HCT116 (cell line): ENCODE data around the gene CCDC137. TPM values are rescaled to one million over a fixed set of nuclear protein-coding genes. Genes with fewer than 3 reads are reported as not detected.
A peak's percentile ranks its signal among the peaks of the same experiment; 100 is the strongest.

Source experiments
- ATAC-seq: fragments of 200-7000 bp; cut with Tn5 transposase; 2 replicates; pipeline ENCODE4 v1.9.1; 2020; ENCODE audit warnings: mild to moderate bottlenecking, moderate library complexity
- BruUV-seq: library from RNA; stranded (reverse); fragments of 400-500 nt; replicated peaks from 2 replicates; lab custom pipeline; 2021; lab: Mats Ljungman, UMichigan
- CTCF ChIA-PET: fragments of 300-600 bp; sonication (Branson Sonifier 250); formaldehyde crosslinking; loops from one replicate; lab custom pipeline; 2021; ENCODE audit warnings: antibody characterized with exemption; lab: Charles Lee
- POLR2A ChIA-PET: fragments of 300-600, 350-600 bp; sonication (Branson Sonifier 250); formaldehyde crosslinking; loops from one replicate; lab custom pipeline; 2021; ENCODE audit warnings: antibody characterized with exemption; lab: Charles Lee
- RAD21 ChIA-PET, 2 experiments: fragments of 300-600 bp; sonication (Branson Sonifier 250); formaldehyde crosslinking; loops; one replicate each; lab custom pipeline; 2023; ENCODE audit warnings: low total read pairs in 2 of 2; ENCODE audit not compliant: uncharacterized antibody in 2 of 2, unreplicated experiment in 2 of 2, low non-redundant PET in 1 of 2; lab: Charles Lee
- DNase-seq: peaks from one replicate; pipeline ENCODE4 v3.0.0-alpha.2; 2010; ENCODE audit warnings: low read depth, low spot score
- H2AFZ ChIP-seq: fragments of 200-600 bp; shearing (Covaris generic), sonication (generic); 2 replicates; pipeline ENCODE4 v1.6.1; 2017; ENCODE audit warnings: low read depth, mixed run types, mixed read lengths, antibody characterized with exemption, low read length; ENCODE audit not compliant: poor library complexity, severe bottlenecking
- H3K27ac ChIP-seq: 2 replicates; pipeline ENCODE4 v1.5.1; 2012; ENCODE audit warnings: low read depth, low read length
- H3K27me3 ChIP-seq: fragments of 200-600 bp; sonication (generic); 2 replicates; pipeline ENCODE4 v1.6.1; 2016; ENCODE audit warnings: mixed run types, low read length, mixed read lengths; ENCODE audit not compliant: insufficient read depth
- H3K36me3 ChIP-seq, 2 experiments: fragments of 200-500 bp in 1 of 2; fragments of 200-600 bp in 1 of 2; sonication (Bioruptor generic) in 1 of 2; sonication (generic) in 1 of 2; 2 replicates each; pipeline versions ENCODE4 v1.5.1 to v1.6.1; 2014 to 2016; ENCODE audit warnings: low read length in 2 of 2, inconsistent platforms in 1 of 2, mixed read lengths in 1 of 2, mixed run types in 1 of 2; ENCODE audit not compliant: insufficient read depth in 2 of 2, control insufficient read depth in 1 of 2
- H3K4me1 ChIP-seq, 2 experiments: fragments of 200-600 bp in 1 of 2; sonication (generic) in 1 of 2; 2 replicates each; pipeline versions ENCODE4 v1.5.1 to v1.6.1; 2012 to 2017; ENCODE audit warnings: low read length in 2 of 2, inconsistent platforms in 1 of 2, mild to moderate bottlenecking in 1 of 2, mixed read lengths in 1 of 2, mixed run types in 1 of 2, moderate library complexity in 1 of 2; ENCODE audit not compliant: insufficient read depth in 2 of 2, control insufficient read depth in 1 of 2
- H3K4me2 ChIP-seq: fragments of 200-600 bp; sonication (generic); 2 replicates; pipeline ENCODE4 v1.6.1; 2017; ENCODE audit warnings: mixed run types, low read length, mixed read lengths
- H3K4me3 ChIP-seq, 2 experiments: fragments of 200-600 bp in 1 of 2; sonication (generic) in 1 of 2; replicated peaks in 1 of 2; 2 replicates each; pipeline ENCODE4 v1.5.1; 2011 to 2016; ENCODE audit warnings: low read length in 2 of 2, control low read depth in 1 of 2, low read depth in 1 of 2, mild to moderate bottlenecking in 1 of 2, mixed read lengths in 1 of 2, mixed run types in 1 of 2
- H3K79me2 ChIP-seq: fragments of 200-600 bp; sonication (generic); 2 replicates; pipeline ENCODE4 v1.6.1; 2017; ENCODE audit warnings: mild to moderate bottlenecking, mixed run types, low read length, moderate library complexity, mixed read lengths; ENCODE audit not compliant: insufficient read depth
- H3K9ac ChIP-seq: fragments of 200-600 bp; sonication (generic); 2 replicates; pipeline ENCODE4 v1.6.1; 2016; ENCODE audit warnings: low read length, mixed read lengths
- H3K9me2 ChIP-seq: fragments of 200-600 bp; sonication (generic), shearing (Covaris generic); 2 replicates; pipeline ENCODE4 v1.6.1; 2017; ENCODE audit warnings: mixed run types, mild to moderate bottlenecking, moderate library complexity; ENCODE audit not compliant: insufficient read depth
- H3K9me3 ChIP-seq, 2 experiments: fragments of 200-500 bp in 1 of 2; fragments of 200-600 bp in 1 of 2; sonication (Bioruptor generic) in 1 of 2; sonication (generic) in 1 of 2; 2 replicates each; pipeline ENCODE4 v1.6.1; 2014 to 2017; ENCODE audit warnings: low read length in 2 of 2, mixed read lengths in 2 of 2, inconsistent platforms in 1 of 2, low read depth in 1 of 2, mild to moderate bottlenecking in 1 of 2, mixed run types in 1 of 2, moderate library complexity in 1 of 2; ENCODE audit not compliant: control insufficient read depth in 1 of 2, insufficient read depth in 1 of 2
- H4K20me1 ChIP-seq: fragments of 200-600 bp; sonication (generic), shearing (Covaris generic); 2 replicates; pipeline ENCODE4 v1.6.1; 2017; ENCODE audit warnings: mixed run types, mild to moderate bottlenecking, moderate library complexity; ENCODE audit not compliant: insufficient read depth
- ATF3 ChIP-seq: IDR thresholded peaks from 2 replicates; pipeline ENCODE4 v1.6.1; 2012
- CBX3 ChIP-seq: IDR thresholded peaks from 2 replicates; pipeline ENCODE4 v1.6.1; 2012; ENCODE audit warnings: low read depth
- CEBPB ChIP-seq: IDR thresholded peaks from 2 replicates; pipeline ENCODE4 v1.6.1; 2012; ENCODE audit warnings: low read depth
- ELF1 ChIP-seq: IDR thresholded peaks from 2 replicates; pipeline ENCODE4 v1.6.1; 2012; ENCODE audit warnings: low read depth, borderline replicate concordance
- EZH2phosphoT487 ChIP-seq: fragments of 200-600 bp; IDR thresholded peaks from 2 replicates; pipeline ENCODE4 v1.6.1; 2018; ENCODE audit warnings: antibody characterized with exemption, borderline replicate concordance
- FOSL1 ChIP-seq: IDR thresholded peaks from 2 replicates; pipeline ENCODE4 v1.6.1; 2012; ENCODE audit warnings: low read depth
- JUND ChIP-seq: IDR thresholded peaks from 2 replicates; pipeline ENCODE4 v1.6.1; 2012
- MAX ChIP-seq: IDR thresholded peaks from 2 replicates; pipeline ENCODE4 v1.6.1; 2012
- POLR2A ChIP-seq: IDR thresholded peaks from 2 replicates; pipeline ENCODE4 v1.7.0; 2011; ENCODE audit warnings: borderline replicate concordance; ENCODE audit not compliant: insufficient read depth, insufficient read length; ENCODE audit errors: extremely low read depth
- POLR2AphosphoS5 ChIP-seq: IDR thresholded peaks from 2 replicates; pipeline ENCODE4 v1.6.1; 2011; ENCODE audit warnings: mild to moderate bottlenecking, low read depth, low read length, moderate library complexity
- RAD21 ChIP-seq: IDR thresholded peaks from 2 replicates; pipeline ENCODE4 v1.6.1; 2012; ENCODE audit warnings: low read depth, mild to moderate bottlenecking
- REST ChIP-seq: IDR thresholded peaks from 2 replicates; pipeline ENCODE4 v1.6.1; 2012; ENCODE audit warnings: low read depth
- SP1 ChIP-seq: IDR thresholded peaks from 2 replicates; pipeline ENCODE4 v1.6.1; 2012; ENCODE audit warnings: low read depth
- SRF ChIP-seq: IDR thresholded peaks from 2 replicates; pipeline ENCODE4 v1.6.1; 2012; ENCODE audit warnings: low read depth
- TCF7L2 ChIP-seq: IDR thresholded peaks from 2 replicates; pipeline ENCODE4 v1.7.0; 2011; ENCODE audit warnings: borderline replicate concordance, inconsistent platforms; ENCODE audit not compliant: insufficient read depth, insufficient read length; ENCODE audit errors: extremely low read depth
- YY1 ChIP-seq: IDR thresholded peaks from 2 replicates; pipeline ENCODE4 v1.6.1; 2011; ENCODE audit warnings: low read length, low read depth, moderate library complexity, mild to moderate bottlenecking; ENCODE audit not compliant: insufficient replicate concordance; ENCODE audit errors: extremely low read depth
- ZFX ChIP-seq: fragments of 450-650 bp; IDR thresholded peaks from 2 replicates; pipeline ENCODE4 v1.6.1; 2017
- ZNF274 ChIP-seq: fragments of 200-500 bp; sonication (Bioruptor generic); IDR thresholded peaks from 2 replicates; pipeline ENCODE4 v1.6.1; 2014; ENCODE audit warnings: mild to moderate bottlenecking, low read depth, low read length, inconsistent platforms
- intact Hi-C: fragments of 100-400 bp; cut with micrococcal nuclease; formaldehyde crosslinking; loops from 2 replicates; pipeline ENCODE4 v1.10.0; 2022
- total RNA-seq: library from RNA; stranded (reverse); gene quantifications from one replicate; pipeline ENCODE4 v1.2.1, GENCODE V29; 2021; ENCODE audit not compliant: unreplicated experiment

The CCDC137 gene
- total RNA-seq, 1 experiment from 2014 or later = 77.5 TPM

- no peak for TF ChIP-seq ELF1
- no peak for TF ChIP-seq SRF
- no peak for TF ChIP-seq CEBPB
- no peak for TF ChIP-seq YY1
- TF ChIP-seq ATF3 = no peak
- no peak; the same call in none of the 2 replicates for TF ChIP-seq POLR2AphosphoS5
- no peak for TF ChIP-seq REST
- TF ChIP-seq ZNF274 = no peak
- no peak for TF ChIP-seq FOSL1
- TF ChIP-seq EZH2phosphoT487 = no peak
- TF ChIP-seq POLR2A = no peak
- no peak for TF ChIP-seq MAX
- TF ChIP-seq ZFX = no peak; the same call in 1 of the 2 replicates
- TF ChIP-seq TCF7L2 = no peak
- TF ChIP-seq JUND = no peak
- TF ChIP-seq CBX3 = no peak
- TF ChIP-seq RAD21 = no peak
- TF ChIP-seq SP1 = no peak
- ChIA-PET POLR2A (interaction anchor here (3.5 kb wide), 1 partner anchor 17 kb away, joined by 33 read pairs; the partner anchor contains the start of genes ARL16 and HGS), RAD21 (no interaction called here), CTCF (interaction anchor here (1.0 kb wide), 1 partner anchor 33 kb away, joined by 3 read pairs; no protein-coding TSS in a partner anchor)
- Histone ChIP-seq H3K27me3 (no peaks in the 10 kb centered on the region), H3K9me3 (no peaks in the 10 kb centered on the region), H3K27ac (peak overlapping the region; percentile 98; the same call in 1 of the 2 replicates), H3K4me3 (peak overlapping the region in 1 of 2 experiments; percentile 68; a peak in 1 of 4 replicates), H3K9me2 (no peaks in the 10 kb centered on the region), H3K4me1 (peaks cover 13 to 27% of the 10 kb centered on the region in 2 experiments), H4K20me1 (no peaks in the 10 kb centered on the region; the same call in 1 of the 2 replicates), H2AFZ (no peak overlapping the region), H3K36me3 (peaks cover 24 to 60% of the 10 kb centered on the region in 2 experiments), H3K4me2 (peak overlapping the region; percentile 89; the same call in 1 of the 2 replicates), H3K9ac (peak overlapping the region; percentile 95; the same call in 1 of the 2 replicates), H3K79me2 (peaks cover 93% of the 10 kb centered on the region)
- intact Hi-C loops = no loop called here
- DNase-seq = no peak
- no peak for ATAC-seq
- BruUV-seq = no TSS peak
These were observed 34.1 kb downstream of the CCDC137 start for GRCh38 chr17:81700353-81701287.
